ENCODE results near the gene STK4.

STK4 gene

DNA sequence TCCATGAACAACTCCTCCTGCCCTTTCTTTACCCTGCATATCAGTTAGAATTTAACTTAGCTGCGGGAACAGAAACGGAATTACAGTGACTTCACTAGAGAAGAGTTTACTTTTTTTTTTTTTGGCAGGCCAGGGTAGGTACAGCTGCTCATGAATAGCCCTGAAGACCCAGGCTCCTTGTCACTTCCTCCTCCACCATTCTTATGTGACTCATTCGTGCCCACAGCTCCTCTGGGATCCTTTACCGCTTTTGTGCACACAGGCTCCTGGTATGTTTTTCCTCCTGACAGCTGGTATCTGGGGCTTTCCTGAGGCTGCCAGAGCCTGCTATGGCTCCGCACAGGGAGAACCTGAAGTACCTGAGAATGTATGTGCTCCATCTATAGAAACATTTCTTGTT, 138.5 kb downstream of the STK4 start:
- in situ Hi-C loops (cut with HindIII; ENCODE audit: low sequenced_read_pairs): no loop called here
- TF ChIP-seq CTCF (IDR thresholded peaks at IDR 0.05; ENCODE audit: low read depth, low read length): no peak
- peak; percentile 77 for DNase-seq (ENCODE audit: low read depth, low spot score)
- no peak overlapping the region for H3K4me3 ChIP-seq (ENCODE audit: low read depth, low read length)

DNA sequence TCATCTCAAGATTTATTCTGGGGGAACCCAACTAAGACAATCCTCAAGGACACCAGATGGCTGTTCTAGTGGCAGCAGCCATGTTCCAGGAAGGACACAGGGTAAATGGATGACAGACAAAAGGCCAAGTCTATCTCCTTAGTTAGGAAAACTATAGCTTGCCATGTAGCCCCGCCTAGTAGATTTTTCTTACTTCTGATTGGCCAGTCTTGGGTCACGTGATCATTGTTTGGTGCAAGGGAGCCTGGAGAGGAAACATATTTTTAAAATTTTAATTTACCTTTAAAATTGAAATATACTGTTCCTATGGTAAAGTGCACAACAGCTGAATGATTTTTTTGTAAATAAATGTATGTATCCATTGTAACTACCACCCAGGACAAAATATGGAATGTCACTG, 139.0 kb downstream of the STK4 start:
- H3K4me3 ChIP-seq (ENCODE audit: low read depth, low read length): no peak overlapping the region
- no peak for TF ChIP-seq CTCF (IDR thresholded peaks at IDR 0.05; ENCODE audit: low read depth, low read length)
- no peak for DNase-seq (ENCODE audit: low read depth, low spot score)
- in situ Hi-C loops (cut with HindIII; ENCODE audit: low sequenced_read_pairs): no loop called here

DNA sequence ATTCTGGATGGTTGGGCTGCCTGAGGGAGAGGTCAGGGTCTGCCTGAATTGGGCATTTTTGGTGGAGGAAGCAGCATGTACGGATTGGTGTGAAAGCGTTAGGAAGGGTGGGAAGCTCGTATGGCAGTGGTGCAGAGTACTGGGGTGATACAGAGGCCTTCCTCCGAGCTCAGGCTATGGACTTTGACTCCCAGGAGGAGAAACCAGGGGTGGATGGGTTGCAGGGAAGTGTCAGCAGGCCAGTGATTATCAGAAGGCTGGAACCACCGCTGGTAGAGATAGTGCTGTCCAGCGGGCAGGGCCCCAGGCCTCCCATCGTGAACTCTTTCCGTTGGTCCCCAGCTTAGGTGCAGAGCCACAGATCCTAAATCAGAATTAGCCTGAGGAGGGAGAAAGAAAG, 143.3 kb downstream of the STK4 start:
- DNase-seq (ENCODE audit: low read depth, low spot score): no peak
- in situ Hi-C loops (cut with HindIII; ENCODE audit: low sequenced_read_pairs): no loop called here
- H3K4me3 ChIP-seq (ENCODE audit: low read depth, low read length): no peak overlapping the region
- no peak for TF ChIP-seq CTCF (IDR thresholded peaks at IDR 0.05; ENCODE audit: low read depth, low read length)

GRCh38 chr20:45110301-45110700, 144.0 kb downstream of the STK4 start:
- H3K4me3 ChIP-seq (ENCODE audit: low read depth, low read length): no peak overlapping the region
- in situ Hi-C loops (cut with HindIII; ENCODE audit: low sequenced_read_pairs): no loop called here
- no peak for DNase-seq (ENCODE audit: low read depth, low spot score)
- TF ChIP-seq CTCF (IDR thresholded peaks at IDR 0.05; ENCODE audit: low read depth, low read length): no peak

- no peak for DNase-seq (ENCODE audit: low read depth, low spot score)
- TF ChIP-seq CTCF (IDR thresholded peaks at IDR 0.05; ENCODE audit: low read depth, low read length): no peak
- in situ Hi-C loops (cut with HindIII; ENCODE audit: low sequenced_read_pairs): no loop called here
- no peak overlapping the region for H3K4me3 ChIP-seq (ENCODE audit: low read depth, low read length)
Observed at GRCh38 chr20:45111285-45111684, 145.0 kb downstream of the STK4 start.

GRCh38 chr20:45111799-45112471, 145.6 kb downstream of the STK4 start:
- in situ Hi-C loops (cut with HindIII; ENCODE audit: low sequenced_read_pairs): no loop called here
- DNase-seq (ENCODE audit: low read depth, low spot score): no peak
- H3K4me3 ChIP-seq (ENCODE audit: low read depth, low read length): no peak overlapping the region
- peak; percentile 60 for TF ChIP-seq CTCF (IDR thresholded peaks at IDR 0.05; ENCODE audit: low read depth, low read length)
